ENCODE measurements around the gene IL26.

The IL26 gene

DNA sequence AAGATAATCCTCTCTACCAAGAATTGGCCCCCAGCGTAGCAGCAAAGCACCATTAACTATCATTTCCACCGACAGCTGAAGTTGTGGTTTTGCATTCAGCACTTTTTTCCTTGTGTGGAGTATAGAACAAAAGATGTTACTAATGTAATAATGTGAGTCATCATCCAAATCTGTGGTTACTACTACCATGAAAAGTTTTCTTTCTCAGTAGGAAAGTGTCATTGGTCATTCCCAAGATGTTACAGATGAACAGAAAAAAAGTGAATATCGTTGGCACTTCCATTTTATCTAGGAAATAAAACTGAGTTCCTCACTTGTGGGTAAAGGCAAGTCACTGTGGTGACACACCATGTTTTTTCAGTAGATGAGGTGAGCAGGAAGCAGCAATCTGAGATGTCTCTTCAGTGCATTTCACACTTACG lies 35.8 kb downstream of the IL26 start:
- H3K4me3 ChIP-seq (ENCODE audit: low read depth, low read length), result no peak overlapping the region
- TF ChIP-seq, protein P1, sequence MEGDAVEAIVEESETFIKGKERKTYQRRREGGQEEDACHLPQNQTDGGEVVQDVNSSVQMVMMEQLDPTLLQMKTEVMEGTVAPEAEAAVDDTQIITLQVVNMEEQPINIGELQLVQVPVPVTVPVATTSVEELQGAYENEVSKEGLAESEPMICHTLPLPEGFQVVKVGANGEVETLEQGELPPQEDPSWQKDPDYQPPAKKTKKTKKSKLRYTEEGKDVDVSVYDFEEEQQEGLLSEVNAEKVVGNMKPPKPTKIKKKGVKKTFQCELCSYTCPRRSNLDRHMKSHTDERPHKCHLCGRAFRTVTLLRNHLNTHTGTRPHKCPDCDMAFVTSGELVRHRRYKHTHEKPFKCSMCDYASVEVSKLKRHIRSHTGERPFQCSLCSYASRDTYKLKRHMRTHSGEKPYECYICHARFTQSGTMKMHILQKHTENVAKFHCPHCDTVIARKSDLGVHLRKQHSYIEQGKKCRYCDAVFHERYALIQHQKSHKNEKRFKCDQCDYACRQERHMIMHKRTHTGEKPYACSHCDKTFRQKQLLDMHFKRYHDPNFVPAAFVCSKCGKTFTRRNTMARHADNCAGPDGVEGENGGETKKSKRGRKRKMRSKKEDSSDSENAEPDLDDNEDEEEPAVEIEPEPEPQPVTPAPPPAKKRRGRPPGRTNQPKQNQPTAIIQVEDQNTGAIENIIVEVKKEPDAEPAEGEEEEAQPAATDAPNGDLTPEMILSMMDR (IDR thresholded peaks at IDR 0.05; ENCODE audit: low read depth, low read length, missing control alignments), result no peak
- no peak for DNase-seq (ENCODE audit: low read depth)

DNA sequence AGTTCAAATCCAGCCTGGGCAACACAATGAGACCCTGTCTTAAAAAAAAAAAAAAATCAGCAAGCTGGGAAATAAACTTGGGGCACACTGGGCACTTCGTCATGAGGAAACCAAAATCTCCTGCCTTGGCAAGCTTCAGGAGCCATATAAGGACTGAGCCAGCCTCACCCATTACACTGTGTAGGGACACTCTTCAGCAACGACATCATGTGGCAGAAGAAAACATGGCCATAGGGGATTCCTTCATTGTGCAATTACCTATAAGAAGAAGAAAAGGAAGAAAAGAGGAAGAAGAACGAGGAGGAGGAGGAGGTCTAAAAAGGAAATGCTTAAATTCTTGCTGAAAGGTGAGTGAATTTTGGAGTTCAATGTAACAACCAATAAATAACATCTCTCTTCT lies 40.0 kb downstream of the IL26 start:
- no peak overlapping the region for H3K4me3 ChIP-seq (ENCODE audit: low read depth, low read length)
- no peak for DNase-seq (ENCODE audit: low read depth)
- TF ChIP-seq, protein P1 (IDR thresholded peaks at IDR 0.05; ENCODE audit: low read depth, low read length, missing control alignments), result no peak

DNA sequence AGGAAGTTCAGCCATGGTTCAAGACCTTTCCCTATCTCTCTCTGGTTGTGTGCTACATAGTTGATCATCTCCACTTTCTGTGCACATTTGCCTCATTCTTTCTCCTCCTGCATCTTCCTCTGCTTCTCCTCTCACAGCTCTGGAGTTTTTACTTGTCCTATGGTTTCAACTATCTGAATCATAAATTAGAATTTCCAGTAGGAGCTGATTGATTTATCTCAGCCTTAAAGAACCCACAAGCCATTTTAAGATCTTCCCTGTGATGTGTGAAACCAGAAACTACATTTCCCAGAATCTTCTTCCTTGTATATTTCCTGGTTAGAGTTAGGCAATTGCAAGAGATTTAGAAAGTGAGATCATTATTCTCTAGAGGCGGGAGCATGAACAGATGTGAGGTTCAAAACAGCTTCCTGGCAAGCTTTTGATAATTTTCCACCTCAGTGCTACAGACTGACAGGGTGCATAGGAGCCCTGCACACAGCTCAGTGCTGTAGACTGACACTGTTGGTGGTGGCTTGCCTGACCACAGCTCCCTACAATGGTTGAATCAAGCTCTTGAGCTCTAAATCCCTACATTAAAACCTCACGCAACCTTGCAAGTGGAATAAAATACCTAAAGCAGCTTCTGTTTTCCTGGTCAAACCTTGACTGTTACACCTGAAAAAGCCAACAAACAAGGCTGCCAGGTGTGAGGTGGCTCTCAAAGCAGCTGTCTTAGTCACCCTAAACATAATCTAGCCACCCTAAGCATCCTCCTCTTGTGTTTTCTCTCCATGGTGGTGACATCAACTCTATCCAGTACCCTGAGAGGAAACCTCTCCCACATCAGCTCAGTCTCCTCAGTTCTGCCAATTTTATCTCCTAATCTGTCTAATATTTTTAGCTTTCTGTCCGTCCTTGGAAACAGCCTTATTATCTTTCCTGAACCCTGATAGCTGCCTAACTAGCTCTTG lies 44.5 kb downstream of the IL26 start:
- no peak overlapping the region for H3K4me3 ChIP-seq (ENCODE audit: low read depth, low read length)
- no peak for DNase-seq (ENCODE audit: low read depth)
- TF ChIP-seq, protein P1 (IDR thresholded peaks at IDR 0.05; ENCODE audit: low read depth, low read length, missing control alignments), result no peak

DNA sequence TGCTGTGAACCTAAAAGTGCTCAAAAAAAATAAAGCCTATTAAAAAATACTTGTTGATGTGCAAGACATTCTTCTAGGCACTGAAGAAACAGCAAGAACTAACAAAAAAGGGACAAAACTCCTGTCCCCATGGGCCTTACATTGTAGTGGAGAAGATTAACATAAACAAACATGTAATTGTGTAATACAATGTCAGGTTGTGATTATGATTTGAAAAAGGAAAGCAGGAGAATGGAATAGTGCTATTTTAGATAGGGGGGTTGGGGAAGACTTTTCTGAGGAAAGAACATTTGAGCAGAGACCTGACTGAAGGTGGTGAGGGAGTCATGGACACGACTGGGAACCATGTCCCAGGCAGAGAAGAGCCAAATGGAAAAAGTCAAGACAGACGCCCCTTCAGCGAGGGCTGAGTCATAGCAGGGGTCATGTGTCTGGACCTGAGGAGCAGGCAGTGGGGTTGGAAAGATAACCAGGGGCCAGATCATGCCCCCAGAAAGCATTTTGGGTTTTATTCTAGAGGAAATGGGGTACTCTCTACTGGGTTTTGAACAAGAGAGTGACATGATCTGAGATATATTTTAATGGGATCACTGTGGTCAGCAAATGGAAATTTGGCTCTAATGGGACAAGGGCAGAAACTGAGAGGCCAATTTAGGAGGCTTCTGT lies 46.7 kb downstream of the IL26 start:
- no peak overlapping the region for H3K4me3 ChIP-seq (ENCODE audit: low read depth, low read length)
- TF ChIP-seq, protein P1 (IDR thresholded peaks at IDR 0.05; ENCODE audit: low read depth, low read length, missing control alignments), result no peak
- DNase-seq (ENCODE audit: low read depth), result no peak

DNA sequence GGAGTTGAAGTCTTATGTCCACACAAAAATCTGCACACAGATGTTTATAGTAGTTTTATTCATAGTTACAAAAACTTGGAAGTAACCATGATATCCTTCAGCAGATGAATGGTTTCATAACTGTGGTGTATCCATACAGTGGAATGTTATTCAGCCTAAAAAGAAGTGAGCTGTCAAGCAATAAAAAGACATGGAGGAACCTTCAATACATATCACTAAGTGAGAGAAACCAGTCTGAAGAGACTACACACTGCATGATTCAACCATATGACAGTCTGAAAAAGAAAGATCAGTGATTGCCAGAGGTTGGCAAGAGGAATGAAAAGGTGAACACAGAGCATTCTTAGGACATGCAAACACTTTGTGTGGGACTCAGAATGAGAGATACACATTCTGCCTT lies 47.4 kb downstream of the IL26 start:
- TF ChIP-seq, protein P1 (IDR thresholded peaks at IDR 0.05; ENCODE audit: low read depth, low read length, missing control alignments), result no peak
- no peak for DNase-seq (ENCODE audit: low read depth)
- no peak overlapping the region for H3K4me3 ChIP-seq (ENCODE audit: low read depth, low read length)

DNA sequence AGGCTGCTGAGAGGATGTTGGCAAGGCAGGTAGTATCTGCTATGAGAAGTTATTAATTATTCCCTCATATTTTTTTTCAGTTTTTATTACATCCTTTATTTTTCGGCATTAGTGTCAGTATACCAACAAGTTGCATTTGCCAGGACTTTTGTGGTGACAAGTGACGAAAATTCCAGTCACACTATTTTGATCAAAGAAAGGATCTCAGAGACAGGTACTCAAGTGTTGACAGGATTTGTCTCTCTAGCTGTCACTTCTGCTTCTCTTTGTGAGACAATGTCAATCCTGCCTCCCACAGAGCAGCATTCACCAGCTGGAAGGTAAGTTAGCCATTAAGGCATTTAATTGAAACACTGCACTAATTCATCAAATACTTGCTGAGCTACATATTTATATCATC lies 48.0 kb downstream of the IL26 start:
- DNase-seq (ENCODE audit: low read depth), result no peak
- TF ChIP-seq, protein P1 (IDR thresholded peaks at IDR 0.05; ENCODE audit: low read depth, low read length, missing control alignments), result no peak
- no peak overlapping the region for H3K4me3 ChIP-seq (ENCODE audit: low read depth, low read length)
